Testis (tissue), 2 donors: ENCODE measurements around the gene PCDHGA1.

Source experiments
- CTCF ChIP-seq, 3 experiments: fragments of 450-650 bp in 2 of 3; fragments of 200-600 bp in 1 of 3; sonication (generic) in 1 of 3; IDR thresholded peaks; one replicate each; pipeline ENCODE4 v1.5.1; 2016 to 2019; ENCODE audit warnings: antibody characterized with exemption in 3 of 3, mild to moderate bottlenecking in 2 of 3, moderate library complexity in 1 of 3
- POLR2A ChIP-seq: fragments of 450-650 bp; IDR thresholded peaks from one replicate; pipeline ENCODE4 v1.6.1; 2017; ENCODE audit warnings: antibody characterized with exemption, mild to moderate bottlenecking, moderate library complexity

- TF ChIP-seq CTCF (IDR thresholded peaks at IDR 0.05), result no peak
- TF ChIP-seq POLR2A, result no peak
Measured at GRCh38 chr5:141439411-141440141, 109.3 kb downstream of the PCDHGA1 start.
